MCF 10A (cell line): ENCODE data around the gene DIAPH3. TPM values are rescaled to one million over a fixed set of nuclear protein-coding genes. Genes with fewer than 3 reads are reported as not detected.

Source experiments
- BruUV-seq: library from RNA; stranded (reverse); fragments of 400-500 nt; replicated peaks from 2 replicates; lab custom pipeline; 2021; lab: Mats Ljungman, UMichigan
- CTCF ChIA-PET: fragments of 300-600 bp; sonication (Branson Sonifier 250); formaldehyde crosslinking; extraction: SDS; loops from one replicate; lab custom pipeline; 2021; ENCODE audit warnings: antibody characterized with exemption, inconsistent platforms; lab: Yijun Ruan, JAX
- POLR2A ChIA-PET: fragments of 300-600, 350-650 bp; sonication (Branson Sonifier 250); formaldehyde crosslinking; extraction: SDS; loops from one replicate; lab custom pipeline; 2020; ENCODE audit warnings: antibody characterized with exemption, inconsistent platforms; lab: Yijun Ruan, JAX
- DNase-seq: peaks from one replicate; pipeline ENCODE4 v3.0.0-alpha.2; 2018; ENCODE audit not compliant: unreplicated experiment
- H3K27ac Mint-ChIP-seq: one replicate; pipeline ENCODE4 v1.8.0; 2022; ENCODE audit warnings: mild to moderate bottlenecking, low read depth, mixed read lengths; ENCODE audit not compliant: unreplicated experiment
- H3K27me3 Mint-ChIP-seq: one replicate; pipeline ENCODE4 v1.8.0; 2022; ENCODE audit warnings: mixed read lengths; ENCODE audit not compliant: insufficient read depth, unreplicated experiment
- H3K36me3 Mint-ChIP-seq: one replicate; pipeline ENCODE4 v1.8.0; 2022; ENCODE audit warnings: mild to moderate bottlenecking, moderate library complexity, mixed read lengths; ENCODE audit not compliant: insufficient read depth, unreplicated experiment
- H3K4me1 Mint-ChIP-seq: one replicate; pipeline ENCODE4 v1.8.0; 2022; ENCODE audit warnings: mixed read lengths; ENCODE audit not compliant: insufficient read depth, unreplicated experiment
- H3K4me3 Mint-ChIP-seq: one replicate; pipeline ENCODE4 v1.8.0; 2022; ENCODE audit warnings: mild to moderate bottlenecking, moderate library complexity, mixed read lengths; ENCODE audit not compliant: unreplicated experiment
- H3K9me3 Mint-ChIP-seq: one replicate; pipeline ENCODE4 v1.8.0; 2022; ENCODE audit warnings: mixed read lengths; ENCODE audit not compliant: unreplicated experiment
- intact Hi-C: fragments of 100-400 bp; cut with micrococcal nuclease; formaldehyde crosslinking; loops from 2 replicates; pipeline ENCODE4 v1.14.1; 2022
- total RNA-seq: library from RNA; stranded (reverse); gene quantifications from 2 replicates; pipeline ENCODE4 v1.2.3, GENCODE V29; 2022
- TF ChIP-seq, protein P1 (sequence below): fragments of 200-600 bp; IDR thresholded peaks from one replicate; pipeline ENCODE4 v1.8.0; 2022; ENCODE audit warnings: antibody characterized with exemption, mild to moderate bottlenecking; ENCODE audit not compliant: unreplicated experiment

DIAPH3 gene
- total RNA-seq, 1 experiment from 2014 or later: 34.7 TPM

DNA sequence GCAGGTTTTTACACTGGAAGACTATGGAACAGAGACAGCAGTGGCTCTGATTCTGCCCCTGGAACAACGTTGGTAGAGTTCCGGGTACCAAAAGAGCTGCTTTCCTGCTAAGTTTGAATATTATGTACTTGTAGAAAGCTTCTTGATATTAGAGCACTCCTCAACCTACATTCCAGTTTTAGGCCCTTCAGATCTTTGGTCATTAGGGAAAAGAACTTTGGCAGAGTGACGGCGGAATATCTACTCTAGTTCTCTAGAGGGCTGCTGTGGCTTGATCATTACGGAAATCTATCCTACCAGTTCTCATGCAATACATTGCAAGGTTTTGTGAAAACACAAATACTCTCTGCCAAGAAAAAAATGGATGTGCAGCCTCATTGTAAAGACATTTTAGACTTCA lies 415.7 kb downstream of the DIAPH3 start:
- no peaks in the 10 kb centered on the region for H3K36me3 Mint-ChIP-seq

DNA sequence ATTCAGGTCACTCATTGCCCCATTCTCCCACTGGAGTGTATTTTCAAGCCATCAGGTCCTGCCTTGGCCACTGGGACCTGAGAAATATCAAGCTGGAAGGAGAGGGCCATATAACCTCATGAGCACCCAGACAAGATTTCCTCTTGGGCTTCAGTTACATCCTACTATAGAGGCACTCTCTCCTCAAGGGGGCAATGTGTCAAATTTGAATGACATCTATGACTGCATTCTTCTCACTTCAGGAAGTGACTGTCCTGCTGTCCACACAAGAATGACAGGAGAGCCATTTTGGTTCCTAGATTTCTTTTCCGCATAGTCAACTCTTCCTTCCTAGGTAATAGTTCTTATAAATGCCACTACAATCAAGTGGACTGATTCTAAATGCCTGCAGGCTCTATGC lies 416.2 kb downstream of the DIAPH3 start:
- Mint-ChIP-seq H3K27ac (no peak overlapping the region), H3K36me3 (peaks cover 1% of the 10 kb centered on the region), H3K4me1 (peaks cover 6% of the 10 kb centered on the region), H3K4me3 (no peak overlapping the region), H3K27me3 (no peaks in the 10 kb centered on the region), H3K9me3 (no peaks in the 10 kb centered on the region)
- BruUV-seq: no TSS peak
- no peak for DNase-seq
- TF ChIP-seq, protein P1, sequence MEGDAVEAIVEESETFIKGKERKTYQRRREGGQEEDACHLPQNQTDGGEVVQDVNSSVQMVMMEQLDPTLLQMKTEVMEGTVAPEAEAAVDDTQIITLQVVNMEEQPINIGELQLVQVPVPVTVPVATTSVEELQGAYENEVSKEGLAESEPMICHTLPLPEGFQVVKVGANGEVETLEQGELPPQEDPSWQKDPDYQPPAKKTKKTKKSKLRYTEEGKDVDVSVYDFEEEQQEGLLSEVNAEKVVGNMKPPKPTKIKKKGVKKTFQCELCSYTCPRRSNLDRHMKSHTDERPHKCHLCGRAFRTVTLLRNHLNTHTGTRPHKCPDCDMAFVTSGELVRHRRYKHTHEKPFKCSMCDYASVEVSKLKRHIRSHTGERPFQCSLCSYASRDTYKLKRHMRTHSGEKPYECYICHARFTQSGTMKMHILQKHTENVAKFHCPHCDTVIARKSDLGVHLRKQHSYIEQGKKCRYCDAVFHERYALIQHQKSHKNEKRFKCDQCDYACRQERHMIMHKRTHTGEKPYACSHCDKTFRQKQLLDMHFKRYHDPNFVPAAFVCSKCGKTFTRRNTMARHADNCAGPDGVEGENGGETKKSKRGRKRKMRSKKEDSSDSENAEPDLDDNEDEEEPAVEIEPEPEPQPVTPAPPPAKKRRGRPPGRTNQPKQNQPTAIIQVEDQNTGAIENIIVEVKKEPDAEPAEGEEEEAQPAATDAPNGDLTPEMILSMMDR: no peak
- POLR2A ChIA-PET: no interaction called here
- intact Hi-C loops: no loop called here
- CTCF ChIA-PET: interaction anchor here (0.5 to 1.1 kb wide), 3 partner anchors 11 to 641 kb away, joined by 3 read pairs; no protein-coding TSS in a partner anchor

More for the DNA sequence above, 415.7 kb downstream of the DIAPH3 start:
- ChIA-PET POLR2A (no interaction called here), CTCF (interaction anchor here (0.5 to 1.1 kb wide), 3 partner anchors 10 to 641 kb away, joined by 3 read pairs; no protein-coding TSS in a partner anchor)
- Mint-ChIP-seq H3K4me1 (peaks cover 6% of the 10 kb centered on the region), H3K27me3 (no peaks in the 10 kb centered on the region), H3K9me3 (no peaks in the 10 kb centered on the region), H3K27ac (no peak overlapping the region), H3K4me3 (no peak overlapping the region)
- intact Hi-C loops: no loop called here
- BruUV-seq: no TSS peak
- TF ChIP-seq, protein P1: no peak
- no peak for DNase-seq

DNA sequence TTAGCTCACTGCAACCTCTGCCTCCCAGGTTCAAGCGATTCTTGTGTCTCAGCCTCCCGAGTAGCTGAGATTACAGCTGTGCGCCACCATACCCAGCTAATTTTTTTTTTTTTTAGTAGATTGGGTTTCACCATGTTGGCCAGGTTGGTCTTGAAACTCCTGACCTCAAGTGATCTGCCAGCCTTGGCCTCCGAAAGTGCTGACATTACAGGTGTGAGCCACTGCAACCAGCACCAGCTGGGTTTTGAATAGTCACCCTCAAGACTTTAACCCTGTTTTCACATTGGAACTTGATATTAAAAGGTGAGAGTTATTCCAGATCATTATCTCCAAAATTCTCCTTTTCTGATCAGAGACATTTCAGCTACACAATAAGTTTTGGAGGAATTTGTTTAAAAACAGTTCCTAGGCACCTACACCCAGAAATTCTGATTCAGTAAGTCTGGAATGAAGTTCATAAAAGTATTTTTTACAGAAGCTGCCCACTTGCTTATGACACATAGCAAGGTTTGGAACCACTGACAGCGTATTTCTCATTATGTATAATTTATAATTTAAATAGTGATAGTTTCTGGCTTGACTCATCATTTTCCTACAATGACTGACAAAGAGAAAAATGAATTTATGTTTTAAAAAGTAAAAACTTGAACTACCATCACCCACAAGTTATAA lies 417.3 kb downstream of the DIAPH3 start:
- H3K4me3 Mint-ChIP-seq: no peak overlapping the region
- peak; percentile 2 for DNase-seq
- ChIA-PET POLR2A (interaction anchor here (1.3 kb wide), 1 partner anchor 13 kb away, joined by 3 read pairs; no protein-coding TSS in a partner anchor), CTCF (interaction anchor here (0.7 to 1.4 kb wide), 3 partner anchors 25 to 66 kb away, joined by 3 to 5 read pairs (median 3); no protein-coding TSS in a partner anchor)
- H3K9me3 Mint-ChIP-seq: no peaks in the 10 kb centered on the region
- intact Hi-C loops: no loop called here
- no TSS peak for BruUV-seq
- H3K36me3 Mint-ChIP-seq: peaks cover 6% of the 10 kb centered on the region
- H3K4me1 Mint-ChIP-seq: peaks cover 6% of the 10 kb centered on the region
- TF ChIP-seq, protein P1: no peak
- H3K27ac Mint-ChIP-seq: no peak overlapping the region
- no peaks in the 10 kb centered on the region for H3K27me3 Mint-ChIP-seq

DNA sequence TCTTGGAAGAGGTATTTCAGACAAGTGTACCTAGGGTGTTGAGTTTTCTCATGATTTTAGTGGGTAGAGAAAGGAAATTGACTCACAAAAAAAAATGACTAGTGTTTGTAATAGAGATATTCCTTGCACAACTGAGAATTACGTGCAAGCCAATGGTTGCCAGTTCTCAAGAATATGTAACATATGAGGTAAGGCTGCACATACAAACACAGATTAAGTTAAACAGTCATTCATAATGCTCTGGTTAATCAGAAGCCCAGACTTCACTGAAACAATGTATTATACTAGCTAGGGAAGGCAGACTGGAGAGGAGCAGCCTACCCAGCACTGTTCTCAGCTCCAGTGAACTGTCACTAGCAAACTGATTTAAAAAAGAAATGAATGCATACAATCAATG lies 418.3 kb downstream of the DIAPH3 start:
- Mint-ChIP-seq H3K27me3 (no peaks in the 10 kb centered on the region), H3K36me3 (peaks cover 6% of the 10 kb centered on the region), H3K4me3 (no peak overlapping the region), H3K4me1 (peaks cover 6% of the 10 kb centered on the region), H3K9me3 (no peaks in the 10 kb centered on the region), H3K27ac (no peak overlapping the region)
- DNase-seq: peak; percentile 5
- CTCF ChIA-PET: interaction anchor here (0.6 to 1.4 kb wide), 4 partner anchors 26 to 354 kb away, joined by 3 to 5 read pairs (median 3); no protein-coding TSS in a partner anchor
- intact Hi-C loops: no loop called here
- TF ChIP-seq, protein P1: no peak
- POLR2A ChIA-PET: interaction anchor here (1.3 kb wide), 1 partner anchor 12 kb away, joined by 3 read pairs; no protein-coding TSS in a partner anchor
- no TSS peak for BruUV-seq
